Measurements from ENCODE around the gene PIK3CA.
"Not testable (repeated sequence)": the region's sequence is repeated elsewhere in the genome, so short reads cannot be mapped to it uniquely, and the experiment has no call there.

The PIK3CA gene

DNA sequence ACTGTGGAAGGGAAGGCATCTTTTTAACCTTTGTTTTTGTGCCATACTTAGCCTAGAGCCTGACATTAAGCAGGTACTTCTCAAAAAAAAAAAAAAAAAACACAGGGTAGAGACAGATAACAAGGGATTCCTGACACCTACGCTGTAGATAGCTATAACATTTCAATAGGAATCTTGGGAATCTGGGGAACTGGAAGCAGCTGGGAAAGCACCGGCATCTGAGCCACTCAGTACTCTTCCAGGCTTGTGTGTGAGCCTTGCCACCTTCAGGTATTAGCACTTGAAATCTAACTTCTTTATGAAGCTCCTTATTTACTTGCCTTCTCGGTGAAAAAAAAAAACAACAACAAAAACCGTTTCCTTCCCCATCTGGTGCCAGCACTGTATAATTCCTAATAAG lies 46.8 kb downstream of the PIK3CA start:
- TF ChIP-seq, protein P1, sequence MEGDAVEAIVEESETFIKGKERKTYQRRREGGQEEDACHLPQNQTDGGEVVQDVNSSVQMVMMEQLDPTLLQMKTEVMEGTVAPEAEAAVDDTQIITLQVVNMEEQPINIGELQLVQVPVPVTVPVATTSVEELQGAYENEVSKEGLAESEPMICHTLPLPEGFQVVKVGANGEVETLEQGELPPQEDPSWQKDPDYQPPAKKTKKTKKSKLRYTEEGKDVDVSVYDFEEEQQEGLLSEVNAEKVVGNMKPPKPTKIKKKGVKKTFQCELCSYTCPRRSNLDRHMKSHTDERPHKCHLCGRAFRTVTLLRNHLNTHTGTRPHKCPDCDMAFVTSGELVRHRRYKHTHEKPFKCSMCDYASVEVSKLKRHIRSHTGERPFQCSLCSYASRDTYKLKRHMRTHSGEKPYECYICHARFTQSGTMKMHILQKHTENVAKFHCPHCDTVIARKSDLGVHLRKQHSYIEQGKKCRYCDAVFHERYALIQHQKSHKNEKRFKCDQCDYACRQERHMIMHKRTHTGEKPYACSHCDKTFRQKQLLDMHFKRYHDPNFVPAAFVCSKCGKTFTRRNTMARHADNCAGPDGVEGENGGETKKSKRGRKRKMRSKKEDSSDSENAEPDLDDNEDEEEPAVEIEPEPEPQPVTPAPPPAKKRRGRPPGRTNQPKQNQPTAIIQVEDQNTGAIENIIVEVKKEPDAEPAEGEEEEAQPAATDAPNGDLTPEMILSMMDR (conservative IDR thresholded peaks at IDR 0.05; ENCODE audit: low read depth, low read length), result no peak
- H3K4me3 ChIP-seq (ENCODE audit: low read depth, low read length), result no peak overlapping the region
- DNase-seq (ENCODE audit: low read depth), result no peak

DNA sequence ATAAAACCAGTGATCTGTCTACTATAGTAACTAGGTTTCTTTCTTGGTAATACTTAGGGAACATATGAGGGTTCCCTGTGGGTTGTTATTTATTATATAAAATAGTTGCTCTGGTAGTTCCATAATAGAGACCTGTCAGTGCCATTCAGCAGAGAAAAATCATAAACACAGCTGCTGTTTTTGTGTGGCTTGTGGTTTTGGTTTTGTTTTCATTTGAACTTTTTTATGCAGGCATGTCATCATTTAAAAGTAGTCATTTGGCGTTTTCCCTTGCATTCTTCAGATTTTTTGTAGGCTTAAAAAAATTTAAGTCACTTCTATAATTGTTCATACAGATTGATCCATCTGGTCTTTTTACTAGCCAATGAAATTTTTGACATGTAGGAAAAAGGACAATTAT lies 47.9 kb downstream of the PIK3CA start:
- TF ChIP-seq, protein P1 (conservative IDR thresholded peaks at IDR 0.05; ENCODE audit: low read depth, low read length), result no peak
- DNase-seq (ENCODE audit: low read depth), result peak; percentile 93
- H3K4me3 ChIP-seq (ENCODE audit: low read depth, low read length), result no peak overlapping the region

DNA sequence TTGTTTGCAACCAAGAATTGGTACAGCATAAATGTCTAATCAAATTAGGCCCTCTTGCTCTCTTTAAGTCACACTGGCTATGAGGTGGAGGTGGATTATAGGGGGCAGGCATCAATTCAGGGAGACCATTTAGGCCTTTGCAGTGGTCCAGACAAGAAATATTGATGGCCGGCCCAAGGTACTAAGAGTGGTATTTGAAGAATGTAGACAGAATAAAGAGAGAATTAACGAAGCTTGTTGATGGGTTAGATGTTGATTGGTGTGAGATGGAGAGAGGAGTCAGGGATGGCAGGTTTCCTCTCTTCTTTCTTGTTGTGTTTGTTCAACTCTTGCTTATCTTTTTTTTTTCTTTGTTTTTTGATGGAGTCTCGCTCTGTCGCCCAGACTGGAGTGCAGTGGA lies 48.5 kb downstream of the PIK3CA start:
- no peak overlapping the region for H3K4me3 ChIP-seq (ENCODE audit: low read depth, low read length)
- DNase-seq (ENCODE audit: low read depth), result no peak
- TF ChIP-seq, protein P1 (conservative IDR thresholded peaks at IDR 0.05; ENCODE audit: low read depth, low read length), result no peak

DNA sequence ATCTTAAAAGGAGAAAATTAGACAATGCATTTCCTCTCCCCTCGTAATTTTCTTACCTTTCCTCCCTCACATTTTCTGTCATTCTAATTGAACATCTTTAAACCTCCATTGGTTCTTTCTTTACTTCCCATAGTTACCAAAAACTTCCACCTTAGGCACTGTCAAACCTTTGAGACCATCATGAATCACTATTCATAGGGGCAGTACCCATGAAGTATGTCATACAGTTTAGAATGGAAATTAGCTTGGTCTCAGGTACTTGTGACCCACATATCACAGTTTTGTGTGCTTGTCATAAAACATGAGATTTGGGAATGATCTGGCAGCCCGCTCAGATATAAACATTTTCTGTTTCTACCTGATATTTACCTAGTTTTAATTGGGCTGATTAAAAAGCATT lies 52.6 kb downstream of the PIK3CA start:
- H3K4me3 ChIP-seq (ENCODE audit: low read depth, low read length), result no peak overlapping the region
- DNase-seq (ENCODE audit: low read depth), result no peak
- TF ChIP-seq, protein P1 (conservative IDR thresholded peaks at IDR 0.05; ENCODE audit: low read depth, low read length), result no peak

DNA sequence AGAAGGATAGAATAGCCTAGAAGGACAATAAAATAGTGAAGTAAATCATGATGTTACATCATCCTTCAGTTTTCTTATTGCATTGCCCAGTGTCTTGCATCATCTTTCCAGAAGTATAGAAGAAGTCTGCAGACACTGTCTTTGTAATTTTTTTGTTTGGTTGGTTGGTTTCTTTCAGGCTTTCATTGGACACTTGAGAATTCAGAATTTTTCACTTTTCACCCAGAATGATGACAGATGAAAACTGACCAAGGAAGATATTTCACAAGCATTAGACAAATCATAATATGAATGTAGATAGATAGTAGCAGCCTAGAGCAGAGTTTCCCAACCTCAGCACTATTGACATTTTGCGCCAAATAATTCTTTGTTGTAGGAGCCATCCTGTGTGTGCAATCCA lies 67.4 kb downstream of the PIK3CA start:
- peak; percentile 69 for DNase-seq (ENCODE audit: low read depth)
- not testable (repeated sequence) for H3K4me3 ChIP-seq (ENCODE audit: low read depth, low read length)

DNA sequence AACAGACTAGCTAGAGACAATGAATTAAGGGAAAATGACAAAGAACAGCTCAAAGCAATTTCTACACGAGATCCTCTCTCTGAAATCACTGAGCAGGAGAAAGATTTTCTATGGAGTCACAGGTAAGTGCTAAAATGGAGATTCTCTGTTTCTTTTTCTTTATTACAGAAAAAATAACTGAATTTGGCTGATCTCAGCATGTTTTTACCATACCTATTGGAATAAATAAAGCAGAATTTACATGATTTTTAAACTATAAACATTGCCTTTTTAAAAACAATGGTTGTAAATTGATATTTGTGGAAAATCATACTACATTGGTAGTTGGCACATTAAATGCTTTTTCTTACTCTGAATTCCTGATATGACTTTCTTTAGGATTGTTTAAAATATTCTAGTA lies 70.1 kb downstream of the PIK3CA start:
- not testable (repeated sequence) for H3K4me3 ChIP-seq (ENCODE audit: low read depth, low read length); DNase-seq (ENCODE audit: low read depth)

DNA sequence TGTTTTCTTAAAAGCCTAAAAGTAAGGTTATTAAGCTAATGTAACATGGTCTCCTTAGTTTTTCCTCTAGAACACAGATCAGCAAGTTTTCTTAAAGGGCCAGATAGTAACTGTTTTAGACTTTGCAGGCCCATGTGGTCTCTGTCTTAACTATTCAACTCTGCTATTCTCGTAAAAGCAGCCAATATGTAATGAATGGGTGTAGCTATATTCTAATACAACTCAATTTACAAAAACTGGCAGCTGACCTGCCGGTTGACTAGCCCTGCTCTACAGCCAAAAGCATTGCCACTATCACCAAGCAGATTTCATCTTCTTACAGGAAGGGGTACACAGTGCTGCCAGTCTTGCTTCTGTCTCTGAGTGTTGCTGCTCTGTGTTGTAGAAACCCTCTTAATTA lies 75.4 kb downstream of the PIK3CA start:
- DNase-seq (ENCODE audit: low read depth), result no peak
- H3K4me3 ChIP-seq (ENCODE audit: low read depth, low read length), result no peak overlapping the region
- TF ChIP-seq, protein P1 (conservative IDR thresholded peaks at IDR 0.05; ENCODE audit: low read depth, low read length), result no peak

DNA sequence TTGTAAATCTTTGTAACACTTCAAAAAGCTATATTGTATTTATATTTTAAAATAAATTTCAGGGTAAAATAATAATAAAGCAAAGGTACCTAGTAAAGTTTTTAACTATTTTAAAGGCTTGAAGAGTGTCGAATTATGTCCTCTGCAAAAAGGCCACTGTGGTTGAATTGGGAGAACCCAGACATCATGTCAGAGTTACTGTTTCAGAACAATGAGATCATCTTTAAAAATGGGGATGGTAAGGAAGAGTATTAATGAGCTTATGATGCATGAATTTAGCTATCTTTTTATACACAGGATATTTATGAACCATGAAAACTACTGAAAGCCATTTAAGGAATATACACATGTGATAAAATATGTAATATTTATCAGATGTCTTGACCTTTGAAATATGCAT lies 76.4 kb downstream of the PIK3CA start:
- no peak for DNase-seq (ENCODE audit: low read depth)
- TF ChIP-seq, protein P1 (conservative IDR thresholded peaks at IDR 0.05; ENCODE audit: low read depth, low read length), result no peak
- H3K4me3 ChIP-seq (ENCODE audit: low read depth, low read length), result no peak overlapping the region

Measured in choroid plexus epithelial cell (primary cell).